Lung (tissue), 16 donors: Measurements from ENCODE around the gene DYRK4. TPM values are rescaled to one million over a fixed set of nuclear protein-coding genes. Genes with fewer than 3 reads are reported as not detected.
"Not testable (repeated sequence)": the region's sequence is repeated elsewhere in the genome, so short reads cannot be mapped to it uniquely, and the experiment has no call there.

ENCODE experiments used
- ATAC-seq: fragments of 200-7000 bp; cut with Tn5 transposase; one replicate; pipeline ENCODE4 v1.9.1; 2020; ENCODE audit warnings: moderate number of reproducible peaks; ENCODE audit not compliant: insufficient read depth, low FRiP score
- DNase-seq, 3 donors: peaks; one replicate each; pipeline ENCODE4 v3.0.0-alpha.2; 2013 to 2017
- H3K27ac ChIP-seq, 2 donors: one replicate each; pipeline ENCODE4 v1.5.1; 2013; ENCODE audit warnings: mild to moderate bottlenecking in 2 of 2, moderate library complexity in 2 of 2, control low read depth in 1 of 2, inconsistent platforms in 1 of 2, low read depth in 1 of 2, low read length in 1 of 2
- H3K27me3 ChIP-seq, 3 donors: one replicate each; pipeline ENCODE4 v1.5.1; 2013; ENCODE audit warnings: low read length in 2 of 3; ENCODE audit not compliant: control insufficient read depth in 3 of 3, insufficient read depth in 3 of 3
- H3K36me3 ChIP-seq, 4 donors: one replicate each; pipeline ENCODE4 v1.5.1; 2013; ENCODE audit warnings: low read length in 4 of 4, mild to moderate bottlenecking in 1 of 4, moderate library complexity in 1 of 4; ENCODE audit not compliant: control insufficient read depth in 4 of 4, insufficient read depth in 4 of 4
- H3K4me1 ChIP-seq, 5 donors: one replicate each; pipeline ENCODE4 v1.5.1; 2013; ENCODE audit warnings: low read length in 5 of 5, mild to moderate bottlenecking in 2 of 5, moderate library complexity in 1 of 5; ENCODE audit not compliant: control insufficient read depth in 5 of 5, insufficient read depth in 5 of 5
- H3K4me3 ChIP-seq: one replicate; pipeline ENCODE4 v1.5.1; 2013; ENCODE audit warnings: mild to moderate bottlenecking, control low read depth, moderate library complexity
- H3K9ac ChIP-seq, 2 donors: one replicate each; pipeline ENCODE4 v1.5.1; 2013; ENCODE audit warnings: low read length in 2 of 2, control low read depth in 1 of 2; ENCODE audit not compliant: insufficient read depth in 1 of 2
- H3K9me3 ChIP-seq, 4 donors: one replicate each; pipeline ENCODE4 v1.5.1; 2013; ENCODE audit warnings: low read length in 3 of 4, mild to moderate bottlenecking in 1 of 4, moderate library complexity in 1 of 4; ENCODE audit not compliant: control insufficient read depth in 4 of 4, insufficient read depth in 3 of 4
- CTCF ChIP-seq: IDR thresholded peaks from 2 replicates; pipeline ENCODE4 v1.5.1; 2012; ENCODE audit warnings: mild to moderate bottlenecking; ENCODE audit errors: control extremely low read depth, extremely low read depth
- WGBS, 2 donors: extraction: QIAGEN DNeasy Blood & Tissue Kit; methylation state at CpG; one replicate each; pipeline ENCODE4 v1.1.7; 2013; 5-methylcytosine and 5-hydroxymethylcytosine counted together
- long read RNA-seq, 5 donors: transcript quantifications; one replicate each; lab custom pipeline, GENCODE V29; 2026
- polyA plus RNA-seq, 2 donors: library from polyadenylated mRNA; stranded (reverse); fragments of 200-250 nt; gene quantifications; one replicate each; pipeline ENCODE4 v1.2.1, GENCODE V29; 2013
- total RNA-seq, 2 donors: library from RNA; depleted of rRNA in 1 of 2; stranded (reverse); fragments of >200 nt in 1 of 2; gene quantifications; one replicate each; pipeline ENCODE4 v1.2.1, GENCODE V29; 2014 to 2021
- donor health status: control.
- donor health status: control.
- donor health status: Bipolar disorder and iron deficiency.
- donor health status: healthy.
- donor health status: DM: yes; HTN: yes; CAD: no.

DYRK4 gene
- total RNA-seq: 10 to 100 TPM; 27.8 to 32.1 TPM
- 10 to 100 TPM; 30.5 to 80.2 TPM for polyA plus RNA-seq
- long read RNA-seq, donor 1, partial matches to known transcripts: 9 of 19 reads
- long read RNA-seq, donor 1, other reads (novel, unspliced or antisense): 0 of 19 reads
- long read RNA-seq, donor 2, partial matches to known transcripts: 6 of 11 reads
- long read RNA-seq, donor 2, other reads (novel, unspliced or antisense): 0 of 11 reads
- long read RNA-seq, donor 3, partial matches to known transcripts: 8 of 9 reads
- long read RNA-seq, donor 3, other reads (novel, unspliced or antisense): 0 of 9 reads
- long read RNA-seq, donor 4, partial matches to known transcripts: 0 of 1 reads
- long read RNA-seq, donor 4, other reads (novel, unspliced or antisense): 0 of 1 reads
- long read RNA-seq, donor 5, transcript DYRK4-215 (2 exons, 514 nt): major isoform, 8 of 39 reads
- long read RNA-seq, donor 5, transcript DYRK4-212 (3 exons, 587 nt): minor isoform, 6 of 39 reads
- long read RNA-seq, donor 5, partial matches to known transcripts: 15 of 39 reads
- long read RNA-seq, donor 5, other reads (novel, unspliced or antisense): 9 of 39 reads

GRCh38 chr12:4562034-4562657 lies at the start of gene DYRK4:
Gene DYRK4, plus strand, starts transcription at chr12:4562208. Its CDS starts 38 bp downstream, at chr12:4562246.
- Histone ChIP-seq H3K4me1 (peaks cover 0 to 6% (median 4%) of the 10 kb centered on the region in 5 donors), H3K4me3 (no peak within 1 kb of the TSS), H3K36me3 (no peaks in the 10 kb centered on the region), H3K9ac (peak within 1 kb of the TSS in 1 of 2 donors; percentile 26), H3K27me3 (no peaks in the 10 kb centered on the region), H3K27ac (peak within 1 kb of the TSS in 1 of 2 donors; percentile 5), H3K9me3 (no peaks in the 10 kb centered on the region)
- 13 to 17% methylated on average over 43 to 44 of the region's 44 CpGs for WGBS, 2 donors
- no peak for TF ChIP-seq CTCF
- DNase-seq (peak; percentile 88 to 92 (median 89)), ATAC-seq (peak; percentile 78)

- no peaks in the 10 kb centered on the region for H3K9me3 ChIP-seq
- TF ChIP-seq CTCF: no peak
- WGBS, 2 donors: 89 to 95% methylated on average over 5 of the region's 5 CpGs
- H3K36me3 ChIP-seq: peaks cover 7 to 21% (median 10%) of the 10 kb centered on the region in 4 donors
- no peaks in the 10 kb centered on the region for H3K4me1 ChIP-seq
- DNase-seq (no peak), ATAC-seq (no peak)
- H3K27me3 ChIP-seq: no peaks in the 10 kb centered on the region
- H3K9ac ChIP-seq: no peak overlapping the region
- no peak overlapping the region for H3K4me3 ChIP-seq
- no peak overlapping the region for H3K27ac ChIP-seq
These were observed 43.8 kb upstream of the DYRK4 start for GRCh38 chr12:4518106-4518728.

GRCh38 chr12:4523443-4523842 lies 38.6 kb upstream of the DYRK4 start:
- ATAC-seq, H3K27ac ChIP-seq, H3K27me3 ChIP-seq, H3K4me3 ChIP-seq, H3K9me3 ChIP-seq, DNase-seq, H3K4me1 ChIP-seq, H3K9ac ChIP-seq: not testable (repeated sequence)
- WGBS, 2 donors: 97 to 98% methylated on average over 7 of the region's 7 CpGs
- peaks cover 2 to 23% (median 7%) of the 10 kb centered on the region in 4 donors for H3K36me3 ChIP-seq
